ENCODE measurements around the gene LARP4. TPM values are rescaled to one million over a fixed set of nuclear protein-coding genes. Genes with fewer than 3 reads are reported as not detected.
A peak's percentile ranks its signal among the peaks of the same experiment; 100 is the strongest.

LARP4 gene
- total RNA-seq, 1 donor from 2014 or later: 64.2 TPM

GRCh38 chr12:50402264-50403000 is 1.7 kb downstream of the LARP4 start:
- H3K27me3 Mint-ChIP-seq: no peaks in the 10 kb centered on the region
- peak overlapping the region; percentile 98 for H3K4me3 Mint-ChIP-seq (ENCODE audit: low read depth)
- peaks cover 16% of the 10 kb centered on the region for H3K4me1 Mint-ChIP-seq (ENCODE audit: low read depth)
- peak overlapping the region; percentile 98 for H3K27ac Mint-ChIP-seq
- H3K36me3 Mint-ChIP-seq (ENCODE audit: insufficient read depth): no peaks in the 10 kb centered on the region
- TF ChIP-seq, protein P1, sequence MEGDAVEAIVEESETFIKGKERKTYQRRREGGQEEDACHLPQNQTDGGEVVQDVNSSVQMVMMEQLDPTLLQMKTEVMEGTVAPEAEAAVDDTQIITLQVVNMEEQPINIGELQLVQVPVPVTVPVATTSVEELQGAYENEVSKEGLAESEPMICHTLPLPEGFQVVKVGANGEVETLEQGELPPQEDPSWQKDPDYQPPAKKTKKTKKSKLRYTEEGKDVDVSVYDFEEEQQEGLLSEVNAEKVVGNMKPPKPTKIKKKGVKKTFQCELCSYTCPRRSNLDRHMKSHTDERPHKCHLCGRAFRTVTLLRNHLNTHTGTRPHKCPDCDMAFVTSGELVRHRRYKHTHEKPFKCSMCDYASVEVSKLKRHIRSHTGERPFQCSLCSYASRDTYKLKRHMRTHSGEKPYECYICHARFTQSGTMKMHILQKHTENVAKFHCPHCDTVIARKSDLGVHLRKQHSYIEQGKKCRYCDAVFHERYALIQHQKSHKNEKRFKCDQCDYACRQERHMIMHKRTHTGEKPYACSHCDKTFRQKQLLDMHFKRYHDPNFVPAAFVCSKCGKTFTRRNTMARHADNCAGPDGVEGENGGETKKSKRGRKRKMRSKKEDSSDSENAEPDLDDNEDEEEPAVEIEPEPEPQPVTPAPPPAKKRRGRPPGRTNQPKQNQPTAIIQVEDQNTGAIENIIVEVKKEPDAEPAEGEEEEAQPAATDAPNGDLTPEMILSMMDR (IDR thresholded peaks at IDR 0.05; ENCODE audit: unreplicated experiment): no peak
- DNase-seq (ENCODE audit: low spot score, unreplicated experiment): no peak
- peaks cover 5% of the 10 kb centered on the region for H3K9me3 Mint-ChIP-seq (ENCODE audit: low read depth)

DNA sequence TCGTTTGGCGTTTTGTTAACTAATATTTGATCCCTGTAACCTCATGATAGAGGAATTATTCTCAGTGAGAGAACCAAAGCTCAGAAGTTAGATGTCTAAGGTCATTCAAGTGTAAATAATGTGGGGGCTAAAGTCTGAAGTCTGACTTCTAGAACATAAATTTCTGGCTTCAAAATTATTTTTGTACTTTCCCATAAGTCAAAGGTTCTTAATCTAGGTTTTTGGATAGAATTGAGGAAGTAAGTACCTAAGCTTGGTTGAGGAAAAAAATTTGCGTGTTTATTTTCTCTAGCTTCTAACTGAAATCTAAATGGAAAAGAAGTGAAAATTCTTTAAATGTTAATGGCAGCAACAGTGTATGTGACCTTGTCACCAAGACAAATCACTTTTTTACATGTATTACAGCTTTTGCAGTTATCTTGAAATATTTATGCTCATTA is 2.3 kb downstream of the LARP4 start:
- Mint-ChIP-seq H3K27ac (peak overlapping the region; percentile 98), H3K4me1 (ENCODE audit: low read depth) (peaks cover 16% of the 10 kb centered on the region), H3K27me3 (no peaks in the 10 kb centered on the region), H3K36me3 (ENCODE audit: insufficient read depth) (peaks cover 2% of the 10 kb centered on the region), H3K4me3 (ENCODE audit: low read depth) (peak overlapping the region; percentile 98), H3K9me3 (ENCODE audit: low read depth) (peaks cover 5% of the 10 kb centered on the region)
- no peak for DNase-seq (ENCODE audit: low spot score, unreplicated experiment)
- TF ChIP-seq, protein P1 (IDR thresholded peaks at IDR 0.05; ENCODE audit: unreplicated experiment): no peak

- Mint-ChIP-seq H3K36me3 (ENCODE audit: insufficient read depth) (peaks cover 5% of the 10 kb centered on the region), H3K27ac (no peak overlapping the region), H3K27me3 (no peaks in the 10 kb centered on the region), H3K4me1 (ENCODE audit: low read depth) (peaks cover 18% of the 10 kb centered on the region), H3K9me3 (ENCODE audit: low read depth) (no peaks in the 10 kb centered on the region), H3K4me3 (ENCODE audit: low read depth) (no peak overlapping the region)
- TF ChIP-seq, protein P1 (IDR thresholded peaks at IDR 0.05; ENCODE audit: unreplicated experiment): no peak
- DNase-seq (ENCODE audit: low spot score, unreplicated experiment): no peak
Measured at GRCh38 chr12:50404307-50404706, 3.6 kb downstream of the LARP4 start.

DNA sequence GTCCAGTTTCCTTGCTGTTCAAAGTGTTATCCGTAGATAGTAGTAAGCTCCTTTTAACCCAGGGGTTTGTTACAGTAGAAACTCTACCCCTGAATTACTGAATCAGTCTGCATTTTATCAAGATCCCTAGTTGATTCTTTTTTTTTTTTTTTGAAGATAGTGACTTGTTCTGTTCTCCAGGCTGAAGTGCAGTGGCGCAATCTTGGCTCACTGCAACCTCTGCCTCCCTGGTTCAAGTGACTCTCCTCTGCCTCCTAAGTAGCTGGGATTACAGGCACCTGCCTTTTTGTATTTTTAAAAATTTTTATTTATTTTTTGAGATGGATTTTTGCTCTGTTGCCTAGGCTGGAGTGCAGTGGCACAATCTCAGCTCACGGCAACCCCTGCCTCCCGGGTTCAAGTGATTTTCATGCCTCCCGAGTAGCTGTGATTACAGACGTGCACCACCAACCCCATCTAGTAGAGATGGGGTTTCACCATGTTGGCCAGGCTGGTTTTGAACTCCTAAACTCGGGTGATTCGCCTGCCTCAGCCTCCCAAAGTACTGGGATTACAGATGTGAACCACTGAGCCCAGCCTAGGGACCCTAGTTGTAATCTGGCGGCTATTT is 10.5 kb downstream of the LARP4 start:
- TF ChIP-seq, protein P1 (IDR thresholded peaks at IDR 0.05; ENCODE audit: unreplicated experiment): no peak
- no peaks in the 10 kb centered on the region for H3K27me3 Mint-ChIP-seq
- no peak overlapping the region for H3K4me3 Mint-ChIP-seq (ENCODE audit: low read depth)
- H3K27ac Mint-ChIP-seq: no peak overlapping the region
- peaks cover 2% of the 10 kb centered on the region for H3K4me1 Mint-ChIP-seq (ENCODE audit: low read depth)
- H3K9me3 Mint-ChIP-seq (ENCODE audit: low read depth): no peaks in the 10 kb centered on the region
- peaks cover 9% of the 10 kb centered on the region for H3K36me3 Mint-ChIP-seq (ENCODE audit: insufficient read depth)
- DNase-seq (ENCODE audit: low spot score, unreplicated experiment): no peak

GRCh38 chr12:50415899-50416479 is 15.3 kb downstream of the LARP4 start:
- no peaks in the 10 kb centered on the region for H3K9me3 Mint-ChIP-seq (ENCODE audit: low read depth)
- no peaks in the 10 kb centered on the region for H3K27me3 Mint-ChIP-seq
- DNase-seq (ENCODE audit: low spot score, unreplicated experiment): no peak
- H3K4me3 Mint-ChIP-seq (ENCODE audit: low read depth): no peak overlapping the region
- H3K4me1 Mint-ChIP-seq (ENCODE audit: low read depth): no peaks in the 10 kb centered on the region
- peaks cover 8% of the 10 kb centered on the region for H3K36me3 Mint-ChIP-seq (ENCODE audit: insufficient read depth)
- H3K27ac Mint-ChIP-seq: peak overlapping the region; percentile 24
- TF ChIP-seq, protein P1 (IDR thresholded peaks at IDR 0.05; ENCODE audit: unreplicated experiment): no peak

Data from progenitor cell of endocrine pancreas (in vitro differentiated cells).